Kidney epithelial cell (primary cell): Measurements from ENCODE around the gene NDUFA7. TPM values are rescaled to one million over a fixed set of nuclear protein-coding genes. Genes with fewer than 3 reads are reported as not detected.
"Not testable (repeated sequence)": the region's sequence is repeated elsewhere in the genome, so short reads cannot be mapped to it uniquely, and the experiment has no call there.

Source experiments
- DNase-seq: peaks from one replicate; pipeline ENCODE4 v3.0.0-alpha.2; 2010; ENCODE audit warnings: low read depth
- H3K27me3 ChIP-seq: 2 replicates; pipeline ENCODE4 v1.6.0; 2011; ENCODE audit warnings: low read length; ENCODE audit not compliant: control insufficient read depth, insufficient read depth
- H3K36me3 ChIP-seq: 2 replicates; pipeline ENCODE4 v1.5.1; 2011; ENCODE audit warnings: low read length; ENCODE audit not compliant: control insufficient read depth, insufficient read depth
- H3K4me3 ChIP-seq: 2 replicates; pipeline ENCODE4 v1.5.1; 2011; ENCODE audit warnings: low read depth, mild to moderate bottlenecking, control low read depth, low read length
- total RNA-seq: library from RNA; depleted of rRNA; stranded (reverse); fragments of >200 nt; gene quantifications from 2 replicates; pipeline ENCODE4 v1.2.3, GENCODE V29; 2015
- TF ChIP-seq, protein P1 (sequence below): IDR thresholded peaks from 2 replicates; pipeline ENCODE4 v1.5.1; 2011; ENCODE audit warnings: mild to moderate bottlenecking, moderate library complexity, low read length, control low read depth, inconsistent platforms; ENCODE audit not compliant: insufficient read depth, poor library complexity, severe bottlenecking

The NDUFA7 gene
- total RNA-seq, 1 donor from 2014 or later: 49.8 TPM

DNA sequence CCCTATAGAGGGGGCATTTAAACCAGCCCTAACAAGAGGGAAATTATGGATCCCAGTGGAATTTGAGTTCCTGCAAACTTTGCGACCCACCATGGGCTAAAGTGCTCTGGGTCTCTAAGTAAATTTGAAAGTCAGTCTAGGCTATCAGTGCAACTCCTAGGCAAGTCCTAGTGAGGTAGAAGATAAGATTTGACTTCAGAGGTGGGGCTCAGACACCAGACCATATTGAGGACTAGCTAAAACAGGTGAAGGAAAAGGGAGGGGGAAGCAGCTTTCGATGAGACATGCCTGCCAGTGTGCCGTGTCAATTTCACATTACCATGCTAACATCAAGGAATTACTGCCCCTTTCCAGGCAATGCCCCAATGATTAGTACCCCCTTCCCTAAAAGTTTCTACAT is 51.5 kb downstream of the NDUFA7 start:
- TF ChIP-seq, protein P1, sequence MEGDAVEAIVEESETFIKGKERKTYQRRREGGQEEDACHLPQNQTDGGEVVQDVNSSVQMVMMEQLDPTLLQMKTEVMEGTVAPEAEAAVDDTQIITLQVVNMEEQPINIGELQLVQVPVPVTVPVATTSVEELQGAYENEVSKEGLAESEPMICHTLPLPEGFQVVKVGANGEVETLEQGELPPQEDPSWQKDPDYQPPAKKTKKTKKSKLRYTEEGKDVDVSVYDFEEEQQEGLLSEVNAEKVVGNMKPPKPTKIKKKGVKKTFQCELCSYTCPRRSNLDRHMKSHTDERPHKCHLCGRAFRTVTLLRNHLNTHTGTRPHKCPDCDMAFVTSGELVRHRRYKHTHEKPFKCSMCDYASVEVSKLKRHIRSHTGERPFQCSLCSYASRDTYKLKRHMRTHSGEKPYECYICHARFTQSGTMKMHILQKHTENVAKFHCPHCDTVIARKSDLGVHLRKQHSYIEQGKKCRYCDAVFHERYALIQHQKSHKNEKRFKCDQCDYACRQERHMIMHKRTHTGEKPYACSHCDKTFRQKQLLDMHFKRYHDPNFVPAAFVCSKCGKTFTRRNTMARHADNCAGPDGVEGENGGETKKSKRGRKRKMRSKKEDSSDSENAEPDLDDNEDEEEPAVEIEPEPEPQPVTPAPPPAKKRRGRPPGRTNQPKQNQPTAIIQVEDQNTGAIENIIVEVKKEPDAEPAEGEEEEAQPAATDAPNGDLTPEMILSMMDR: no peak
- no peaks in the 10 kb centered on the region for H3K27me3 ChIP-seq
- H3K36me3 ChIP-seq: no peaks in the 10 kb centered on the region
- H3K4me3 ChIP-seq: no peak overlapping the region
- no peak for DNase-seq

- Histone ChIP-seq H3K27me3 (no peaks in the 10 kb centered on the region), H3K4me3 (no peak overlapping the region), H3K36me3 (no peaks in the 10 kb centered on the region)
- TF ChIP-seq, protein P1: no peak
- DNase-seq: no peak
Observed at GRCh38 chr19:8265872-8266271, 55.3 kb downstream of the NDUFA7 start.

DNA sequence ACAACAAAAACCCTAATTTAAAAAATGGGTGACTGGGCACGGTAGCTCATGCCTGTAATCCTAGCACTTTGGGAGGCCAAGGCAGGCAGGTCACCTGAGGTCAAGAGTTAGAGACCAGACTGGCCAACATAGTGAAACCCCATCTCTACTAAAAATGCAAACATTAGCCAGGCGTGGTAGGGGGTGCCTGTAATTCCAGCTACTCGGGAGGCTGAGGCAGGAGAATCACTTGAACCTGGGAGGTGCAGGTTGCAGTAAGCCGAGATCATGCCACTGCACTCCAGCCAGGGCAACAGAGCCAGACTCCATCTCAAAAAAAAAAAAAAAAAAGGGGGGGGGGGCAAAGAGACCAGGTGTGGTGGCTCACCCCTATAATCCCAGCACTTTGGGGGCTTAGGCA is 56.9 kb downstream of the NDUFA7 start:
- H3K27me3 ChIP-seq, H3K36me3 ChIP-seq, H3K4me3 ChIP-seq, DNase-seq: not testable (repeated sequence)

DNA sequence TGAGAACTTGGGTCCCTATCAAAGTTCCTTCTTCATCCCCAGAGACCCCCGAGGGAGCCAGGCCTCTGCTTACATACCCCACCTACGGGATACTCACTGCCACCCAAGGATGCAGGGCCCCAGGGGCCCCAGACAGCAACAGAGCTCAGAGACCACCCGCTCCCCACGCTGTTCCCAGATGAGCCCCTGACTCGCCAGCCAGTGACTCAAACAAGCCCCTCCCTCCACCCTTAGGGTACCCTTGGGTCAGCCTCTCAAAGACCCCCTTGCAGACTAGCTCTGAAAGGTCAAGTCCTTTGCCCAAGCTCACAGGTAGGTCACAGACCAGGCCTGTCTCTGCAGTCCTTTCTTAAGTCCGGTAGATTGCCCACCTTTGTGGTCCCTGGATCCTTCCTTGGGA is 58.7 kb downstream of the NDUFA7 start:
- Histone ChIP-seq H3K36me3 (no peaks in the 10 kb centered on the region), H3K27me3 (no peaks in the 10 kb centered on the region), H3K4me3 (no peak overlapping the region)
- no peak for DNase-seq
- TF ChIP-seq, protein P1: no peak

DNA sequence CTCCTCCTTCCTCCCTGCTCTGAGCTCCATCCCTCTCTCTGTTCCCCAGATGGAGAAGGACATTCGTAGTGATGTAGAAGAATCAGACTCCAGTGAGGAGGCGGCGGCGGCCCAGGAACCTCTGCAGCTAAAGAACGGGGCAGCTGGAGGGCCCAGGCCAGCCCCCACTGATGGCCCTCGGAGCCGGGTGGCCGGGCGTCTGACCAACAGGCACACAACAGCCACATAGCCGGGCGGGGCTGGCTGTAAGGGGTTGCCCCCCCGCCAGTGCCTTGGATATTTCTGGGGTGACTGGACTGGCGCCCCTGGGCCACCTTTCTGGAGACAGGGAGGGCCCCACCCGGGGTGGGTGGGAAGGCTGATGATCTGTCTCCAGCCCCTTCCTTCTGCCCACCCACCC is 59.3 kb downstream of the NDUFA7 start:
- H3K27me3 ChIP-seq: no peaks in the 10 kb centered on the region
- no peak overlapping the region for H3K4me3 ChIP-seq
- TF ChIP-seq, protein P1: no peak
- no peak for DNase-seq
- no peaks in the 10 kb centered on the region for H3K36me3 ChIP-seq

DNA sequence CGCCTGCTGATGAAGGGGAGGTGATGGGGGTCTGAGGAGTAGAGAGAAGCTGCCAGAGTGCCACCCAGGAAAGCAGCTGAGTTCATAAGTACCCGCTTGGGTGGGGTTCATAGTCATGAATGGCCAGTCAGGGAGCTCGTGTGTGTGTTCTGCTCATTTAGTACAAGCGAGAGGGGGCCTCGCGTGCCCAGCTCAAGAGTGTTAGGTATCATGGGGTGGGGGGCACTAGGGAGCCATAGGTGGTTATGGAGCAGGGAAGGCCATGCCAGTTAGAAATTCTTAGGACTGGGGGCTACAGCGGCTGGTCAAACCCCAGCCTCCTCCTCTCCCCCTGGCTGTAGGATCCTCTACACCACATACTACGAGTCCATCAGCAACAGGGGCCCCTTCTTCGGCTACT is 59.8 kb downstream of the NDUFA7 start:
- no peak for DNase-seq
- TF ChIP-seq, protein P1: no peak

More for the DNA sequence above, 59.8 kb downstream of the NDUFA7 start:
- Histone ChIP-seq H3K36me3 (no peaks in the 10 kb centered on the region), H3K27me3 (no peaks in the 10 kb centered on the region), H3K4me3 (no peak overlapping the region)

Other genes with a start within 250 kb of the NDUFA7 start
- gene FBN3, start 171.8 kb downstream of the NDUFA7 start, total RNA-seq: 0.04 and 2.9 TPM in 2 replicates
- 47.4 and 49.8 TPM in 2 replicates for gene CERS4, start 112.0 kb downstream of the NDUFA7 start, total RNA-seq
- gene CD320, start 13.0 kb downstream of the NDUFA7 start, total RNA-seq: 85.6 and 104 TPM in 2 replicates
- 298 and 330 TPM in 2 replicates for gene RPS28, start 121 bp upstream of the NDUFA7 start, total RNA-seq
- gene KANK3, start 21.9 kb upstream of the NDUFA7 start, total RNA-seq: 3.7 and 8.1 TPM in 2 replicates
- 22.4 and 31.4 TPM in 2 replicates for gene ANGPTL4, start 42.8 kb upstream of the NDUFA7 start, total RNA-seq
- gene RAB11B, start 69.0 kb upstream of the NDUFA7 start, total RNA-seq: 58.2 and 69.8 TPM in 2 replicates
- 75.0 and 95.9 TPM in 2 replicates for gene MARCHF2, start 91.9 kb upstream of the NDUFA7 start, total RNA-seq
- 97.1 and 115 TPM in 2 replicates for gene HNRNPM, start 123.6 kb upstream of the NDUFA7 start, total RNA-seq
- 0.50 TPM in 1 of 2 replicates, not detected in the other for gene PRAM1, start 181.3 kb upstream of the NDUFA7 start, total RNA-seq
- gene ZNF414, start 192.8 kb upstream of the NDUFA7 start, total RNA-seq: 5.2 and 15.0 TPM in 2 replicates